A673 (cell line): Measurements from ENCODE around the gene CHP2.

Source experiments
- CTCF ChIP-seq: fragments of 300-800, 200-600 bp; sonication (generic); conservative IDR thresholded peaks from 2 replicates; pipeline ENCODE4 v1.5.1; 2017; ENCODE audit warnings: low read depth, mild to moderate bottlenecking, antibody characterized with exemption, low read length, moderate library complexity, mixed read lengths
- EZH2 ChIP-seq: fragments of 200-600 bp; sonication (generic); IDR thresholded peaks from 2 replicates; pipeline ENCODE4 v1.6.1; 2017; ENCODE audit warnings: borderline replicate concordance, low read depth, mild to moderate bottlenecking, mixed read lengths, antibody characterized with exemption, low read length; ENCODE audit not compliant: poor library complexity, severe bottlenecking

- no peak for TF ChIP-seq EZH2
- no peak for TF ChIP-seq CTCF
Observed at GRCh38 chr16:23755484-23755809, 621 bp downstream of the CHP2 start.
